ENCODE results near the gene MTM1.

The MTM1 gene

GRCh38 chrX:150719621-150720020 lies 151.2 kb downstream of the MTM1 start:
- DNase-seq (ENCODE audit: low spot score): no peak
